ENCODE measurements around the gene FAM107B.
"Not testable (repeated sequence)": the region's sequence is repeated elsewhere in the genome, so short reads cannot be mapped to it uniquely, and the experiment has no call there.

Gene FAM107B

DNA sequence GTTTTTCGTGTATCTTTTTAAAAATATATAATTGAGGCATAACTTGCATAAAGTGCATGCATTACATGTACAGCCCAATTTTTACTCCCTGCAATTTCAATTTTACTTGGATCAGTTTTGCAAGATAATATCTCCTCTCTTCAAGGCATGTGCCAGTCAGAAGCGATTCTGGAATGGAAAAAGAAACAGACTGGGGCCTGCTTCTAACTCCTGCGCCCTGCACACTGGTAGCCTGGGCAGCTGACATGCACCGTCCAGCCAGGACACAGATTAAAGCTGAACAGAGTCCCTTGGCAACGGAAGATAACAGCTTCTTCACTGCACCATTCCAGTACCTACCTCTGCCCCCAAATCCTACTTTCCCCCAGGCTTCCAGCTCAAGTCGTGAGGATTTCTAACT lies 182.1 kb downstream of the FAM107B start:
- Mint-ChIP-seq H3K36me3 (ENCODE audit: low read depth) (peaks cover 26% of the 10 kb centered on the region), H3K4me3 (no peak overlapping the region), H3K27ac (no peak overlapping the region), H3K27me3 (ENCODE audit: low read depth) (no peaks in the 10 kb centered on the region), H3K9me3 (no peaks in the 10 kb centered on the region), H3K4me1 (peaks cover 10% of the 10 kb centered on the region)
- TF ChIP-seq, protein P1, sequence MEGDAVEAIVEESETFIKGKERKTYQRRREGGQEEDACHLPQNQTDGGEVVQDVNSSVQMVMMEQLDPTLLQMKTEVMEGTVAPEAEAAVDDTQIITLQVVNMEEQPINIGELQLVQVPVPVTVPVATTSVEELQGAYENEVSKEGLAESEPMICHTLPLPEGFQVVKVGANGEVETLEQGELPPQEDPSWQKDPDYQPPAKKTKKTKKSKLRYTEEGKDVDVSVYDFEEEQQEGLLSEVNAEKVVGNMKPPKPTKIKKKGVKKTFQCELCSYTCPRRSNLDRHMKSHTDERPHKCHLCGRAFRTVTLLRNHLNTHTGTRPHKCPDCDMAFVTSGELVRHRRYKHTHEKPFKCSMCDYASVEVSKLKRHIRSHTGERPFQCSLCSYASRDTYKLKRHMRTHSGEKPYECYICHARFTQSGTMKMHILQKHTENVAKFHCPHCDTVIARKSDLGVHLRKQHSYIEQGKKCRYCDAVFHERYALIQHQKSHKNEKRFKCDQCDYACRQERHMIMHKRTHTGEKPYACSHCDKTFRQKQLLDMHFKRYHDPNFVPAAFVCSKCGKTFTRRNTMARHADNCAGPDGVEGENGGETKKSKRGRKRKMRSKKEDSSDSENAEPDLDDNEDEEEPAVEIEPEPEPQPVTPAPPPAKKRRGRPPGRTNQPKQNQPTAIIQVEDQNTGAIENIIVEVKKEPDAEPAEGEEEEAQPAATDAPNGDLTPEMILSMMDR (IDR thresholded peaks at IDR 0.05; ENCODE audit: unreplicated experiment in 3 of 3), result no peak

DNA sequence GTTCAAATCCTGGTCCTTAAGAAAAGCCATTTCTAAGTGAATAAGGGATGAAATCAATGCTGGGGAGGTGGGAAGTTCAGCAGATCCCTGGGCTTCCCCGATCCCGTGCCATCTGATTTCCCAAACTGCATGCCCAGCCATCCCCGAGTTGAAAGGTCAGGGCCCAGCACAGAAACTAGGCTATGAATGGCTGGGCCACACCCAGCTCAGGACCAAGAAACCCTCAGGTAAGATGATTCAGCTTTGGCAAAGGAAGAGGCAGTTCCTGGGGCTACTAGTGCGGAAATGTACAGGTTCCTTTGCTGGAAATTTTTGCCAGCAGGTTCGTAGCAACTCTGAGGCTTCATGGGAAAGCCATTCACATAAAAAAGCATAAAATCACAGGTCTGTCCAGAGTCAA lies 182.7 kb downstream of the FAM107B start:
- Mint-ChIP-seq H3K9me3 (no peaks in the 10 kb centered on the region), H3K27ac (no peak overlapping the region), H3K4me1 (peaks cover 10% of the 10 kb centered on the region), H3K36me3 (ENCODE audit: low read depth) (peaks cover 26% of the 10 kb centered on the region), H3K4me3 (no peak overlapping the region), H3K27me3 (ENCODE audit: low read depth) (no peaks in the 10 kb centered on the region)
- TF ChIP-seq, protein P1 (IDR thresholded peaks at IDR 0.05; ENCODE audit: unreplicated experiment in 3 of 3), result no peak

DNA sequence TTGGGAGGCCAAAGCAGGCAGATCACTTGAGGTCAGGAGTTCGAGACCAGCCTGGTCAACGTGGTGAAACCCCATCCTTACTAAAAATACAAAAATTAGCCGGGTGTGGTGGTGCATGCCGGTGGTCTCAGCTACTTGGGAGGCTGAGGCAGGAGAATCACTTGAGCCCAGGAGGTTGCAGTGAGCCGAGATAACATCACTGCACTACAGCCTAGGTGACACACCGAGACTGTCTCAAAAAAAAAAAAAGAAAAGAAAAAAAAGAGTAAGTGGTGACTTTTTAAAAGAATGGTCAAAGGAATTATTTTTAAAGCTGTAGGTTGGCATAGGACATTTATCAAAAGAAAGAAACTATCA lies 185.8 kb downstream of the FAM107B start:
- not testable (repeated sequence) for H3K4me3 Mint-ChIP-seq, H3K4me1 Mint-ChIP-seq, H3K27ac Mint-ChIP-seq

DNA sequence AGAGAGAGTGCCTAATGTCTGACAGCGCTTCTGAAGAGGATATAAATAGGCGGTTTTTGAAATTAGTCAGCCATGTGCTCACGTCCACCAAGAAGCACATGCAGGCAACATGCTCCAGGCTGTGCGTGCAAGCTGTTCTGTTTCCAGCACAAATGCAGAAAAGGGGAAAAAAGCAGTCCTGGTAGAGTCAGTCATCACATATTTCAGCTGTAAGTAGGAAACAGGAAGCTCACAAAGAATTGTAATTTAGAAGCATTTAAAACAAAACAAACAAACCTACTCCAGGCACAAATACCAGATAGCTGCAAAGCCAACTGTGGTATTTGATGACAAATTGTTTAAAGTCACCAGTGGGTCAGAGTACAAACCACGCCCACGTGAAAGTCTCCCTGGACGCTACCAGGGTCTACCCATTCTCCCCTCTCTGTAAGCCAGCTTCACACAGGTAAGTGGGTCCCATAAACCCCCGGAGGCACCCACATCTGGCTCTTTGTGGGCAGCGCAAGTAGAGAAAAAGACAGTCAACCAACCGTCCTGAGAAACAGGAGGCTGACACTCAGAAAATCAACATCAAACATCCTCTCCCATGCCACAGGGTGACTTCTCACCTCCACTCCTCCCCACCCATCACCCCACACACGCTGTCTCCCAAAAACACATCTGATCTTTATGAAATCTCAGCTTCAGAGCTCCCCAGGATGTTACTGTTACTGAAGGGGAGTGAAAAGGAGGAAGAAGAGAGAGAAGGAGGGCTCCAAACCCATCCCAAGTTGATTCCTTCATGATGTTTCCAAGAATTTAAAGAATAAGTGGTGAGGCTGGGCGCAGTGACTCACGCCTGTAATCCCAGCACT lies 186.4 kb downstream of the FAM107B start:
- peaks cover 13% of the 10 kb centered on the region for H3K36me3 Mint-ChIP-seq (ENCODE audit: low read depth)
- H3K4me3 Mint-ChIP-seq, result no peak overlapping the region
- TF ChIP-seq, protein P1 (IDR thresholded peaks at IDR 0.05; ENCODE audit: unreplicated experiment in 3 of 3), result no peak
- H3K9me3 Mint-ChIP-seq, result no peaks in the 10 kb centered on the region
- no peak overlapping the region for H3K27ac Mint-ChIP-seq
- no peaks in the 10 kb centered on the region for H3K27me3 Mint-ChIP-seq (ENCODE audit: low read depth)
- peaks cover 10% of the 10 kb centered on the region for H3K4me1 Mint-ChIP-seq

More for the DNA sequence above, 185.8 kb downstream of the FAM107B start:
- not testable (repeated sequence) for H3K27me3 Mint-ChIP-seq (ENCODE audit: low read depth); H3K9me3 Mint-ChIP-seq
- peaks cover 13% of the 10 kb centered on the region for H3K36me3 Mint-ChIP-seq (ENCODE audit: low read depth)

DNA sequence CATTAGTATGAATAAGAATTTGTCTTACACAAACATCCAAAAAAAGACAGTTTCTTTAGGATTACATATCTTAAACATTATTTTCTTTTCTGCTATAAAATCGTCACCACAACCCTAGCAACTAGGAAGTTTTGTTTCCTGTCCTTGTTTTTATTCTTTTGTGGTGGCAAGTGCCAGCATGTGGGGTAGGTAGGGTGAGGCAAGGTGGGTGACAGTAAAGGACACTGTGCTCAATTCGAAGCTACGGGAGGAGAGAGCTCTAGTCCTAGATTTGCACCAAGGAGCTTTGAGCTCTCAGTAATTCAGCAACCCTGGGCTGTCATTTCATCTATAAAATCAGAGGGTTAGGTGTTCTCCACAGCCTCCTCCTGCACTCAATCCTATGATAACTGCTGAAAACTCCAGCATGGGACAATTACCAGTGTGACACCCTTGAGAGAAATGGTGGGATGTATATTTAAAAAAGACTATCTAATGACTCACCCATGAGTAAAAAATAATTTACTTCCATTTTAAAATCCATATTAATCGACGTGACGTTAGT lies 187.1 kb downstream of the FAM107B start:
- H3K4me1 Mint-ChIP-seq, result peaks cover 10% of the 10 kb centered on the region
- H3K27ac Mint-ChIP-seq, result no peak overlapping the region
- no peaks in the 10 kb centered on the region for H3K9me3 Mint-ChIP-seq
- H3K36me3 Mint-ChIP-seq (ENCODE audit: low read depth), result peaks cover 13% of the 10 kb centered on the region
- H3K4me3 Mint-ChIP-seq, result no peak overlapping the region
- TF ChIP-seq, protein P1 (IDR thresholded peaks at IDR 0.05; ENCODE audit: unreplicated experiment in 3 of 3), result no peak
- H3K27me3 Mint-ChIP-seq (ENCODE audit: low read depth), result no peaks in the 10 kb centered on the region

DNA sequence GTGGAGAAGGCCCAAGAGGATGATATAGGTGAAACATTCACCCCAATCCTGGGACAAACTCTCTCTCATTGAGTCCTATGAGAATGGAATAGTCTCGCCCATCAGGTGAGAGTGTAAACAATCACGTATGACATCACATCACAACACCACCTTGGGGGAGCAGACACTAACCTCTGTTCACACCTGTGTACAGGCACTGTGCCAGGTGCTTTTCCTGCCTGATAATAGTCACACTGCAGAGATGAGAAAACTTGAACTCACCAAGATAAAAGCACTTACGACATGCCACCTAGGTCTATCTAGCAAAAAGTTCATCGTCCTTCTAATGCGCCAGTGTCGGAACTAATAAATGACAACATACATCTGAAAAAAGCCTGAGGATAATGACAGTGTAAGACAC lies 187.8 kb downstream of the FAM107B start:
- TF ChIP-seq, protein P1 (IDR thresholded peaks at IDR 0.05; ENCODE audit: unreplicated experiment in 3 of 3), result no peak
- Mint-ChIP-seq H3K9me3 (no peaks in the 10 kb centered on the region), H3K4me1 (peaks cover 10% of the 10 kb centered on the region), H3K36me3 (ENCODE audit: low read depth) (peaks cover 13% of the 10 kb centered on the region), H3K4me3 (no peak overlapping the region), H3K27me3 (ENCODE audit: low read depth) (no peaks in the 10 kb centered on the region), H3K27ac (no peak overlapping the region)

Data from nephron (organoid).